Measurements from ENCODE around the gene APOL1.

DNA sequence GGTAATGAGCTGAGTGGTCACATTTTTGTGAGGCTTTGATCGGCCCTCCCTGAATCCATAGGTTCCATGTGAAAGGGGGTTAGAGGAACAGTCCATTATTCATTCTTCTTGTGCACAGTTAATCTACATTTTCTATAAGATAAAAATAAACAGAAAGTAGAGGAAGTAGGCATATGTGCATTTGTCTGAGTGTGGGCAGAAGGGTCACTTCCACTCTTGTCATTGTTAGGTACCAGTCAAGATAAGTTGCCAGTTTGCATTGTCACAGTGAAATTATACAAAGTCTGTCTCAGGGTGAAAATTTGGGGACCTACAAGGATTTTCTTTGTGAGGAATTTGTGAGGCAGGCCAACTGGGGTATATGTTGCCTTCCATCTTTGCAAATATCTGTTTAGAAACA lies 46.7 kb upstream of the APOL1 start:
- TF ChIP-seq ARNTL (CRISPR knock-in tag; IDR thresholded peaks at IDR 0.05; ENCODE audit: borderline replicate concordance, low read depth) (no peak), ZNF8 (CRISPR knock-in tag; IDR thresholded peaks at IDR 0.05) (no peak), ISL1 (CRISPR knock-in tag; IDR thresholded peaks at IDR 0.05) (no peak), ZFP30 (CRISPR knock-in tag; IDR thresholded peaks at IDR 0.05) (no peak), RARB (CRISPR knock-in tag; IDR thresholded peaks at IDR 0.05) (no peak), CREB5 (CRISPR knock-in tag; IDR thresholded peaks at IDR 0.05; ENCODE audit: low read depth) (no peak), BACH2 (CRISPR knock-in tag; IDR thresholded peaks at IDR 0.05; ENCODE audit: borderline replicate concordance) (no peak), PPARA (CRISPR knock-in tag; IDR thresholded peaks at IDR 0.05; ENCODE audit: borderline replicate concordance) (no peak), CSRNP3 (CRISPR knock-in tag; IDR thresholded peaks at IDR 0.05) (no peak), ZNF70 (CRISPR knock-in tag; IDR thresholded peaks at IDR 0.05) (no peak), ZNF565 (CRISPR knock-in tag; conservative IDR thresholded peaks at IDR 0.05; ENCODE audit: low read depth) (no peak), TOX (CRISPR knock-in tag; IDR thresholded peaks at IDR 0.05; ENCODE audit: borderline replicate concordance) (no peak)
- TF ChIP-seq, protein P1, sequence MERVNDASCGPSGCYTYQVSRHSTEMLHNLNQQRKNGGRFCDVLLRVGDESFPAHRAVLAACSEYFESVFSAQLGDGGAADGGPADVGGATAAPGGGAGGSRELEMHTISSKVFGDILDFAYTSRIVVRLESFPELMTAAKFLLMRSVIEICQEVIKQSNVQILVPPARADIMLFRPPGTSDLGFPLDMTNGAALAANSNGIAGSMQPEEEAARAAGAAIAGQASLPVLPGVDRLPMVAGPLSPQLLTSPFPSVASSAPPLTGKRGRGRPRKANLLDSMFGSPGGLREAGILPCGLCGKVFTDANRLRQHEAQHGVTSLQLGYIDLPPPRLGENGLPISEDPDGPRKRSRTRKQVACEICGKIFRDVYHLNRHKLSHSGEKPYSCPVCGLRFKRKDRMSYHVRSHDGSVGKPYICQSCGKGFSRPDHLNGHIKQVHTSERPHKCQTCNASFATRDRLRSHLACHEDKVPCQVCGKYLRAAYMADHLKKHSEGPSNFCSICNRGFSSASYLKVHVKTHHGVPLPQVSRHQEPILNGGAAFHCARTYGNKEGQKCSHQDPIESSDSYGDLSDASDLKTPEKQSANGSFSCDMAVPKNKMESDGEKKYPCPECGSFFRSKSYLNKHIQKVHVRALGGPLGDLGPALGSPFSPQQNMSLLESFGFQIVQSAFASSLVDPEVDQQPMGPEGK (CRISPR knock-in tag; IDR thresholded peaks at IDR 0.05; ENCODE audit: borderline replicate concordance): no peak
- TF ChIP-seq, protein P2, sequence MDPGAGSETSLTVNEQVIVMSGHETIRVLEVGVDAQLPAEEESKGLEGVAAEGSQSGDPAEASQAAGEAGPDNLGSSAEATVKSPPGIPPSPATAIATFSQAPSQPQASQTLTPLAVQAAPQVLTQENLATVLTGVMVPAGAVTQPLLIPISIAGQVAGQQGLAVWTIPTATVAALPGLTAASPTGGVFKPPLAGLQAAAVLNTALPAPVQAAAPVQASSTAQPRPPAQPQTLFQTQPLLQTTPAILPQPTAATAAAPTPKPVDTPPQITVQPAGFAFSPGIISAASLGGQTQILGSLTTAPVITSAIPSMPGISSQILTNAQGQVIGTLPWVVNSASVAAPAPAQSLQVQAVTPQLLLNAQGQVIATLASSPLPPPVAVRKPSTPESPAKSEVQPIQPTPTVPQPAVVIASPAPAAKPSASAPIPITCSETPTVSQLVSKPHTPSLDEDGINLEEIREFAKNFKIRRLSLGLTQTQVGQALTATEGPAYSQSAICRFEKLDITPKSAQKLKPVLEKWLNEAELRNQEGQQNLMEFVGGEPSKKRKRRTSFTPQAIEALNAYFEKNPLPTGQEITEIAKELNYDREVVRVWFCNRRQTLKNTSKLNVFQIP (CRISPR knock-in tag; IDR thresholded peaks at IDR 0.05; ENCODE audit: borderline replicate concordance, low read depth): no peak

All from SK-N-SH treated with all-trans-retinoic acid at 6 μM for 48 hours (cell line).